NCI-H2196 (cell line): ENCODE results near the gene GNB5.

Experiments
- DNase-seq: peaks from one replicate; lab custom pipeline; 2025; ENCODE audit not compliant: unreplicated experiment; lab: John Stamatoyannopoulos, UW

GNB5 gene

GRCh38 chr15:52208306-52208946, 17.2 kb upstream of the GNB5 start:
- DNase-seq, result peak; percentile 16

- DNase-seq, result no peak
Observed at GRCh38 chr15:52207191-52207590, 16.0 kb upstream of the GNB5 start.

GRCh38 chr15:52206446-52206845, 15.3 kb upstream of the GNB5 start:
- DNase-seq, result no peak

- DNase-seq, result no peak
Observed at GRCh38 chr15:52204657-52205056, 13.5 kb upstream of the GNB5 start.

- no peak for DNase-seq
Observed at GRCh38 chr15:52200831-52201365, 9.7 kb upstream of the GNB5 start.

- peak; percentile 2 for DNase-seq
Observed at GRCh38 chr15:52199271-52199670, 8.1 kb upstream of the GNB5 start.

GRCh38 chr15:52196891-52197290, 5.7 kb upstream of the GNB5 start:
- DNase-seq, result no peak

GRCh38 chr15:52193791-52194190, 2.6 kb upstream of the GNB5 start:
- DNase-seq, result no peak

- no peak for DNase-seq
Observed at GRCh38 chr15:52193321-52193720, 2.1 kb upstream of the GNB5 start.

- DNase-seq, result no peak
Observed at GRCh38 chr15:52186651-52187486, 4.3 kb downstream of the GNB5 start.

- DNase-seq, result no peak
Observed at GRCh38 chr15:52185151-52185561, 6.0 kb downstream of the GNB5 start.

- DNase-seq, result no peak
Observed at GRCh38 chr15:52184721-52185120, 6.5 kb downstream of the GNB5 start.

- peak; percentile 2 for DNase-seq
Observed at GRCh38 chr15:52183562-52184173, 7.5 kb downstream of the GNB5 start.

GRCh38 chr15:52181938-52182780, 9.0 kb downstream of the GNB5 start:
- no peak for DNase-seq

- no peak for DNase-seq
Observed at GRCh38 chr15:52180851-52181450, 10.2 kb downstream of the GNB5 start.

GRCh38 chr15:52180196-52180835, 10.9 kb downstream of the GNB5 start:
- DNase-seq, result no peak

- peak; percentile 76 for DNase-seq
Observed at GRCh38 chr15:52179278-52180195, 11.7 kb downstream of the GNB5 start.

- no peak for DNase-seq
Observed at GRCh38 chr15:52178765-52179164, 12.4 kb downstream of the GNB5 start.

GRCh38 chr15:52172869-52173268, 18.3 kb downstream of the GNB5 start:
- DNase-seq, result no peak
